GM21786 (cell line): ENCODE data around the gene CD81.

Experiments used
- ATAC-seq: cut with Tn5 transposase; IDR thresholded peaks from one replicate; pipeline ENCODE4 v1.9.1; 2021; ENCODE audit not compliant: unreplicated experiment

Gene CD81

DNA sequence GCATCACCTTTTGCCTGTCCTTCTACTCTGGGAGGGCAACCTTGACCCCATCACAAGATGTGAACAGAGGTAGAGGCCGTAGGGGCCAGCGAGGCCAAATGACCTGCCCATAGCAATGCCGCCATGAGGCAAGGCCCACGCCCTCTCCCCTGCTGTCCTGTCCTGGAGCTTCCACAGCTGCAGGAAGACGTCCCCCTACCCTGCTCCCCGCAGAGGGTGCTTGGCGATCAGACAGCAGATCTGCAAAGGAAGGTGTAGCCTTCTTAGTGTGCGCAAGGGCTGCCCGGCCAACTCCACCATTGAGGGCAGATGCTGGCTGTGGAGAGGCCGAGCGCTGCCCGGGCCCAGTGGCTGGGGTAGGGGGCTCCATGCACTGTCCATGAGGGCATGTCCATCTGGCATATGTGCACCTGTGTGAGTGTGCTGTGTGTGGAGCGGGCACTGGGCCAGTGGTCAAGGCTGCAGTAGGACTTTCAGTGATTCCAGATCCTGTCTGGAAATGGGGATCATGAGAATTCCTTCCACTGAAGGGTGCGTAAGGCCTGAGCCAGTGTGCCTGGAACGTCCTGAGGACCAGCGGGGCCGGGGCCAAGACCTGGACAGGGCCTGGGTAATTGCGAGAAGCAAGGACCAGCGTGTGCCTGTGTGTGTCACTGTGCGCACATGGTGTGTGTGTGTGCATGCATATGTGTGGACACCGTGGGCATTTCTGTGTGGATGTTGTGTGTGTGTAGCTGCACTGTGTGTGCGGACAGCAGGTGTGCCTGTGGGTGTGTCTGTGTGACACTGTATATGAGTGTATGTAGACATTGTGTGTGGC lies 56.2 kb downstream of the CD81 start:
- no peak for ATAC-seq

DNA sequence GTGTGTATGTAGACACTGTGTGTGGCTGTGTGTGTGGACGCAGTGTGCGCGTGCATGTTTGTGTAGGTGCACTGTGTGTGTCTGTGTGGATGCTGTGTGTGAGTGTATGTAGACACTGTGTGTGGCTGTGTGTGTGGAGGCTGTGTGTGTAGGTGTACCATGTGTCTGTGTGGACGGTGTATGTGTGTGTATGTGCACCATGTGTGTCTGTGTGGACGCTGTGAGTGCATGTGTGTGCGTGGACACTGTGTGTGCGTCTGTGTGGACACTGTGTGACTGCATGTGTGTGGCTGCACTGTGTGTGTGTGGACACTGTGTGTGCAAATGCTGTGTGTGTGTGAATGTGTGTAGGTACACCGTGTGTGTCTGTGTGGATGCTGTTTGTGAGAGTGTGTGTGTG lies 56.9 kb downstream of the CD81 start:
- no peak for ATAC-seq

DNA sequence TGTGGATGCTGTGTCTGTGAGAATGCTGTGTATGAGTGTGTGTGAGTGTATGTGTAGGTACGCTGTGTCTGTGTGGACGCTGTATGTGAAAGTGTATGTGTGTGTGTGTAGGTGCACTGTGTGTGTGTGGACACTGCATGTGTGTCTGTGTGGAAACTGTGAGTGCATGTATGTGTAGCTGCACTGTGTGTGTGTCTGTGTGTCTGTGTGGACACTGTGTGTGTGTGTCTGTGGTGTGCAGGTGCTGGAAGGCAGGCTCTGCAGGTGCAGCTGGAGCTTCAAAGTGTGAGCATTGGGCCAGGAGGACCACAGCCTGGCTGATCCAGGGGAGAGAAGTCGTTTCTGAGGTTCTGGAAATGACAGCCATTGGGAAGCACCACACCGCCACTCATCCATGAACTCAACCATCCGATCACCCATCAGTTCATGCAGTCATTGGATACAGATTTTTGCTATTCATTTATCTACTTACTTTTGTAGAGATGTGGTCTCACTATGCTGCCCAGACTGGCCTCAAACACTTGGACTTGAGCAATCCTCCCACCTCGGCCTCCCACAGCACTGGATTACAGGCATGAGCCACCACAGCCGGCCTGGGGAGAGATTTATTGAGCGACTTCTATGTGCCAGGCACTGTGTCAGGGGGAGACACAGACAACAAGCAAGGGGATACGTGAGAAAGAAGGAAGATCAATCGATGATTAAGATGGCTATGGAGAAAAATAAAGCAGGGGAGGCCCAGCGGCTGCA lies 57.6 kb downstream of the CD81 start:
- ATAC-seq, result no peak

DNA sequence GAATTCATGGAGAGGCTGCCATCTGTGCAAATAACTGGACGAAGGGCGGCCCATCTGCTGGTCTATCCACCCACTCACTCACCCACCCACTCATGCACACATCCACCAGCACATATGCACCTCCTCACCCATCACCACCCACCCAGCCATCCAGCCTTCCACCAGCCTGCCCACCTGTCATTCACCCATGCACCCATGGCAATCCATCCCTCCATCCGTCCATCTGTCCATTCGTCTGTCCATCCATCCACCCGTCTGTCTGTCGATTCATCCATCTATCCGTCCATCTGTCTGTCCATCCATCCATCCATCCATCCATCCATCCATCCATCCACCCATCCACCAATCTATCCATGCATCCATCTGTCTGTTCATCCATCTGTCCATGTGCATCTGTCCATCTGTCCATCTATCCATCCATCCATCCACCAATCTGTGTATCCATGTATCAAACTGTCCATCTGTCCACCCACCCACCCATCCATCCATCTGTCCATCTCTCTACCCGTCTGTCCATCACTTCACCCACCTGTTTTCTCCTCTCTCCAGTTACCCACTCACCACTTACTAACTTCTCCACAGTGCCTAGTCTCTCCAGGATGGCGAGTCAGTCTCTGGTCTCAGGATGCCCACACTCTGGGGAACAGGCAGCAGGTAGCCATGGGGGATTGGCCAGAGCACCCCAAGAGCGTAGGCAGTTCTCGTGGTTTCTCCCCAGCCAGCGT lies 58.3 kb downstream of the CD81 start:
- no peak for ATAC-seq

DNA sequence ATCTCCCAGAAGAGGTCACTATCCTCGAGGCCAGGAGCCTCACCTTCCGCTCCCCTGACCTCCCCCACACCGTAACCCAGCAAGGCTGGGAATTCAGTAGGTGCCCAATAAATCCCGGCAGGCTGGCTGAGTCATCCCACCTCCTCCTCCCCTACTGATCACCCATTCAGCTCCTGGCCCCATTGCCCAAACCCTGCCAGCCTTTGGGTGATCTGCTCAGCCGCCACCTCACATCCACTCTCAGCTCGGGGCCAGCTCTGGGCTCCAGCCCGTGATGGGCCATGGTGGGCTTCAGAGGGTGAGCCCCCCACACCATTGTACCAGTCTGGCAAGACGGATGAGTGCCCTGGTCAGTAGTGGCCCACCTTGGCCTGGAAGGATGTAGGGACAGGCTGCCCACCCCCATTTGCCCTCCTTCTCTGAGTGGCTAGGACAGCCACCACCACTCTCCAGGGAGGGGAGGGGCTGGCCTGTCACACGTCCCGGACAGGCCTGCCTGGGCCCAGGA lies 59.0 kb downstream of the CD81 start:
- no peak for ATAC-seq

DNA sequence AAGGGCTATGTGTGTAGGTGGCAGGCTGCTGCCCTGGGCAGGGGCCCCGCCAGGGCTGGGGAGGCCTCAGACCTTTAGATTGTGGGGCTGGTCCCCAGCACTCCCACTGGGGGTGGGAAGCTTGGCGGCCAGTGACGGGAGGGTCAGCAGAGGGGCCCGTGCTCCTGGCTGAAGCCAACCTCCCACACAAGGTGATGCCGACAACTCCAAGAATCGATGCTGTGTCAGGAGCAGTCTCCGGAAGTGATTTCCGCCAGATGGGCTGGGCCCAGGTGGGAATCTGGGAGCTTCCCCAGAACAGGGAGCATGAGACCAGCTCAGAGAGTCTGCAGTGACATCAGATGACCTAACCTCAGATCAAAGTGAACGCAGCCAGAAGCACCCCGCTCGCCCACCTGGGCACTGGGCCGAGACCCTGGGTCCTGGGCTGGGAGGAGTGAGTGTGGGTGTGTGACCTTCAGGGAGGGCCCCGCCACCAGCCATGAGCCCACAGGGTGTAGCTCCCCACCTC lies 59.5 kb downstream of the CD81 start:
- no peak for ATAC-seq

DNA sequence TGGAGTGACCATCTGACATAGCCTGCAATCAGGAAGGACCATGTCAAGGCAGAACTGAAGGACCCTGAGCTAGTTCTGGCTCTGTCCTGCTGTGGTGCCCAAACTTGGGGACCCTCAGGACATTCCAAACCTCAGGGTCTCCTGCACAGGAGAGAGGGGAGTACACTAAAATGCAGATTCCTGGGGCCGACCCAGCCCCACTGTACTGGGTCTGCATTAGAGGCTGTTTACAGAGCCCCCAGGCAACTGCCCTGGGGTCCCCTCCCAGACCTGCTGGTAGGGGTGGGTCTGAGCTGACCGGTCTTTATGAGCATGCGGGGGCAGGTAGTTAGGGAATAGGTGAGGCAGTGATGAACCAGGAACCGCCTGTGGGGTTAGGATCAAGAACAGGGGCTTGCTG lies 60.4 kb downstream of the CD81 start:
- no peak for ATAC-seq

DNA sequence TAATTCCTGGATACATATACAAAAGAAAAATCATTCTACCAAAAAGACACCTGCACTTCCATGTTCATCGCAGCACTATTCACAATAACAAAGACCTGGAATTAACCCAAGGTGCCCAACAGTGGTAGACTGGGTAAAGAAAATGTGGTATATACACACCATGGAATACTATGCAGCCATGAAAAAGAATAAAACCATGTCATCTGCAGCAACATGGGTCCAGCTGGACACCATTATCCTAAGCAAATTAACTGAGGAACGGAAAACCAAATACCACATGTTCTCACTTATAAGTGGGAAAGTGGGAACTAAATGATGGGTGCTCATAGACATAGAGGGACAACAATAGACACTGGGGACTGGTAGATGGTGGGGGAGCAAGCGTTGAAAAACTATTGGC lies 62.7 kb downstream of the CD81 start:
- no peak for ATAC-seq

DNA sequence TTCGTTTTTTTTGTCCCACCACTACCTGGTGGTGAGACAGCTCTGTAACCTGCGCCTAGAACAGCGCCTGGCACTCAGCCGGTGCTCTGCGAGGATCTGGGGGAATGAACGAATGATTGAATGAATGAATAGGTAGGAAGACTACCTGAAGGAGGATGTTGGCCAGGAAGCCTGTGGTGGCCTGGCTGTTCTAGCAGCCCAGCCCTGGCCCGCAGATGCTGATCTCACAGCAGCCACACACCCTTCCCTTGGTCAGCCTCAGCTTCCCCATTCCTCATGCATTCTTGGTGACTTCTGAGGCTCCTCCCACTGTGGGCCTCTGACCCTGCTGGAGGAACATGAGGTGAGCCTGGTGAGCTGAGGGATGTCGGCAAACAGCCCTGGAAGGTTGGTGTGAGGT lies 63.5 kb downstream of the CD81 start:
- ATAC-seq, result no peak

DNA sequence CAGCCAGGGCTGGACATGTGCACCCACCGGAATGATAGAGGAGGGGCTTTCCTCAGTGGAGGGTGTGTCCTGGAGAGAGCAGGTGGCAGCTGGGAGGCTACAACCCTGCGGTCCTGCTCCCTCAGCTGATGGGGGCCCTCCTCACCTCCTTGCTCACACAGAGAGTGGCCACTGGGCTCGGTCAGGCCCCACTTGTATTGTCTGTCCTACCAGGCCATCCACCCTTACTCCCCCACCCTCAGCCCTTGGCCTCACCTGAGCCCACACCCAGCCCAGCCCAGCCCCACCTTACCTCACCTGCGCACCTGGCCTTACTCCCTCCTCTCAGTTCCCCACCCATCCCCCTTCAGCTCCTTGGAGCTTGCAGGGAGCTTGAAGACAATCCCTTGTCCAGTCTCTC lies 64.1 kb downstream of the CD81 start:
- no peak for ATAC-seq

DNA sequence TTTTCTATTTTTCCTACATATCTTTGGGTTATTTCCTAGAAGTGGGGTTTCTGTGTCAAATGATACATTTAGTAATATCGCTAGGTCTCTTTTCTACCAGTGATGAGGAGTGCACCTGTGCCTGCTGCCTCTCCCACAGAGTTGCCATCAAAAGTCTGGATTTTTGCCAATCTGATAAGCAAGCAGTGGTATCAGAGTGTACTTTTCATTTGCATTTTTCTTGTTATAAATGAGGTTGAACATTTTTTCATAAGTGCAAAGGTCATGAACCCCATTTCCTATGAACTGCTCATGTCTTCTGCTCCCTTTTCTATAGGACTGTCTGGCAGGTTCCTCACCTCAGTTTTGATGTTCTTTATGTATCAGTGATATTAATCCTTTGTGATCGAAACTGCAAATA lies 65.5 kb downstream of the CD81 start:
- no peak for ATAC-seq

DNA sequence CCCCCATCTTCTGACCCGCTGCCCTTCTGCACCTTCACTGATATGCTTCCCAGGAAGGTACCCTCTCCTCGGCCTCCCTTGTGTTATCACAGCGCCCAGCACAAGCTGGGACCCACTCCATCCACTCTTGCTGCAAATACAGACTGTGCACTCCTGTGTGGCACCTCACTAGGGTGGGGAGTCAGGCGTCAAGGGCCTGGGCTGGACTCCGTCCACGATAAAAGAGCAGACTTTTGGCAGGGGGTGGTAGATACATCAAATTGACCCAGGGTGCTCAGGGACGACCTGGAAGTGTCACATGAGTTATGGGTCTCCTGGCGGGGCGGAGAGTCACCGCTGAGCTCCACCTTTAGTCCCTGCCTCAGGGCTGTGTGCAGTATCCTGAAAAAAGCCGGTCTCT lies 66.3 kb downstream of the CD81 start:
- no peak for ATAC-seq

DNA sequence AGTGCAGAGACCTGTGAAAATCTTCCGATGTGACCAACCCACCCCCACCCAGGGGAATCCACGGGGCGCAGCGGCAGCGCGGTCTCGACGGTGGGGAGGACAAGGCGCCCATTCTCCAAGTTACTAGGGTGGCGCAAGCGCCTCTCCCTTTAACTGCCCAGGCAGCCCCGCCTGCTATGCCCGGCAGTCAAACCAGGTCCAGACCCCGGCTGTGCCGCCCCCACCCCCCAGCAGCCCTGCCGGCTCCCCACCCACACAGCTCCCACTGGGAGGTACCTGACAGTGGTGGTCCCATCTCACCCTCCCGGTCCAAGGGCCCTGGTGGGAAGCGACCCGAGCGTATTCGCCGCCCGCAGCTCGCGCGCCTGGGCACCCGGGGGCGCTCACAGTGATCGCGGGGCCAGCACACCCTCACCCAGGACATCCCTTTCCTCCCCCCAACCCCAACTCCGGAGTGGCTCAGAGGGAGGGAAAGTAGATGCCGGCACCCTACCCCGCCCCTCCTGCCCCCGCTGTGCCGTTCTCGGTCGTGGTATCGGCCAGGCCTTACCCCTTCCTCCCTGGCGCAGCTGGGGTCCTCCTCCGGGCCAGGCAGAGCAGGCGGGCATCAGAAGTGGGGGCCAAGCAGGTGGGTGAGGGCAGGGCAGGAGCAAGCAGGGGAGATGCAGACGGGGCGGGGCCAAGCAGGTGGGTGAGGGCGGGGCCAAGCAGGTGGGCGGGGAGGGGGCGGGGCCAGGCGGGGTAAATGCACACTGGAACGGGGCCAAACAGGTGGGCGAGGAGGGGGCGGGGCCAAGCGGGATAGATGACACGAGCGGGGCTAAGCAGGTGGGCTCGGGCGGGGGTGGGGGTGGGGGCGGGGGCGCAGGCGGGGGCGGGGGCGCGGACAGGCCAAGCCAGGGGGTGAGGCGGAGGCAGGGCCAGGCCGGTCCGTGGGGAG lies 67.0 kb downstream of the CD81 start, which contains the start of gene TRPM5:
TRPM5 (minus strand) TSS at position 634 of the 940 bp plus-strand sequence. CDS start 21,478 bp downstream, outside the sequence.
- ATAC-seq, result no peak

DNA sequence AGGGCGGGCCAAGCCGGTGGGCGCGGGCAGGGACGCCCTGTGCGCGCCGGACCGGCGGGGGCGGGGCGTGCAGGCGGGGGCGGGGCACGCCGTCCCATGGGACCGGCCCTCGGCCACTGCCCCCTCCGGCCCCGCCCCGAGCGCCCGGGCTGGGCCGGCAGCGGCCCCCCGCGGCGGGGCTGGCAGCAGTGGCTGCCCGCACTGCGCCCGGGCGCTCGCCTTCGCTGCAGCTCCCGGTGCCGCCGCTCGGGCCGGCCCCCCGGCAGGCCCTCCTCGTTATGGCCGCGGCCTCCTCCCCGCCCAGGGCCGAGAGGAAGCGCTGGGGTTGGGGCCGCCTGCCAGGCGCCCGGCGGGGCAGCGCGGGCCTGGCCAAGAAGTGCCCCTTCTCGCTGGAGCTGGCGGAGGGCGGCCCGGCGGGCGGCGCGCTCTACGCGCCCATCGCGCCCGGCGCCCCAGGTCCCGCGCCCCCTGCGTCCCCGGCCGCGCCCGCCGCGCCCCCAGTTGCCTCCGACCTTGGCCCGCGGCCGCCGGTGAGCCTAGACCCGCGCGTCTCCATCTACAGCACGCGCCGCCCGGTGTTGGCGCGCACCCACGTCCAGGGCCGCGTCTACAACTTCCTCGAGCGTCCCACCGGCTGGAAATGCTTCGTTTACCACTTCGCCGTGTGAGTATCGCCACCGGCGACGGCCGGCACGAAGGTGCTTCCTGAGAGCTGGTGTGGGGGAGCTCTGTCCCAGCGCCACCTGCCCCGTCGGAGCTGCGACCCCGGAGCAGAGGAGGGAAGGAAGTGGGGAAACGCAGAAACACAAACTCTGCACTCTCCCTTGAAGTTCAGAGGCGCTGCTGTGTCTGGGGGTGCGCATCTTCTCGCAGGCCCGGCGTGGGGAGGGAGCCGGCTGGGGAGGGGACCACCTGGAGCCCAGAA lies 68.0 kb downstream of the CD81 start, which contains the start of gene KCNQ1:
KCNQ1 (plus strand) TSS at position 188 of the 925 bp plus-strand sequence; CDS start at position 279, 91 bp downstream.
- ATAC-seq, result no peak

DNA sequence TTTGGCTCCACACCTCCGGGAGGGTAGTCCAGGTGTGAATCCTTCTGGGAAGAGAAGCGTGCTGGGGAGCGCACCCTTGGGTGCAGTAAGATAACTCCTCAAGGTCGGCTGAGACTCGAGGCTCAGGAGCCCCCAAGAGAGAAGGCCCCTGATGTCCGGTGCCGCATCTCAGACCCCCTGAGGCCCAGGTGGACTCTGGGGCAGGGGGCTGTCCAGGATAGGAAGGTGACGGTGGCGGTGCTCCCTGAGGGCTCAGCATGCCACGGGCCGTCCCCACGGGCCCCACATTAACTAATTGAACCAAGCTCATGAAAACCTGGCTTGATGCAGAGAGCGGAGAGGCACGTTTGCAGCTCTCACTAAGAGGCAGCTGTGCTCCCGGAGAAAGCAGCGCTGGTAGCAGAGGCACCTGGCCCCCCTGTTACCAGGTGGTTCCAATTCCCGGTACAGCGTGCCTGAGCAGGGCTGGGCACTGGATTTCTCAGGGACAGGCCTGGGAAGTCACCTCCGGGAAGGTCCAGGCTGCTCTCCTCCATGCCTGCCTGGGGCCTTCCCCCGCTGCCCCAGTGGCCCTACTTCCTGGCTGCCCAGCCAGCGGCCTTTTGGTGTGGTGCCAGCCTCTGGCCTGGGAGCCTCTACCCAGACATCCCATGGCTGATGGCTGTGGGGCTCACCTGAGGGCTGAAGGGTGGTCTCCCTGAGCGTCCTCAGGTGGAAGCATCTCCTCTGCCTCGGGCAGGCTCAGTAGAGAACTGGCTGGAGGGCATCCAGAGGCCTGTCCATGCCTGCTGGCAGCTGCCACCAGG lies 68.8 kb downstream of the CD81 start:
- ATAC-seq, result no peak

DNA sequence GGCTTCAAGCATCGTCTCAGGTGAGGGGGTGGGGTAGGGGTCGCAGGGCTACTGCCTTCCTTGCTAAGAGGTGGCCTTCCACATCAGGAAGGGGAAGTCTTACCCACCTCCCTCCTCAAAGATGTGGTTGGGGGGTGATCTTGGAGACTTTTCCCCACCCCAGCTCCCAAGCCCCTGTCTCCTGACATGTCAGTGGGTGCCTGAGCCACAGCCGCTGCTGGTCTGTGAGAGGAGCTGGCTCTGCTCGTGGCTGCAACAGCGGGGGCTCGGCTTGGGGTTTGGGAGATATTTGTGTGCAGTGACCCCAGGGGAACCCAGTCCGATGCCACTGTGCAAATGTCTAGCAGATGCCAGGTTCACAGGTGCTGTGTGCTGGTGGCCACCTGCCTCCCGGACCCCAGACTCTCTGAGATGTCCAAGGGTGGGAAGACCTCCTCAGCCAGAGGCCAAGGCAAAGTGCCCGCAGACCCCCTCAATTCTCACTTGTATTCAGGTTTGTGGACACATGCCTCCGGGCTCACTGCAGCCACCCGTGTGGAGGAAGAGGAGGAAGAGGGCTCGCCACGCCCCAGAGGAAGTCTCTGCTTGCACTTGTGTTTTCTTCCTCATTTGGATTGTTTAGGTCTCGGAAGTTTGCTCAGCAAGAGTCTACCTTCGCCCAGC lies 69.6 kb downstream of the CD81 start:
- ATAC-seq, result no peak
